Endothelial cell of umbilical vein (primary cell): Measurements from ENCODE around the gene CTNNA2. TPM values are rescaled to one million over a fixed set of nuclear protein-coding genes. Genes with fewer than 3 reads are reported as not detected.

ENCODE experiments used
- BruUV-seq: library from RNA; stranded (reverse); fragments of 400-500 nt; replicated peaks from 2 replicates; lab custom pipeline; 2021; lab: Mats Ljungman, UMichigan
- CTCF ChIA-PET: fragments of 300-600, 350-600 bp; sonication (Branson Sonifier 250); formaldehyde crosslinking; loops from one replicate; lab custom pipeline; 2021; ENCODE audit warnings: antibody characterized with exemption, inconsistent platforms; lab: Charles Lee
- POLR2A ChIA-PET: fragments of 300-600, 350-600 bp; sonication (Branson Sonifier 250); formaldehyde crosslinking; loops from one replicate; lab custom pipeline; 2021; ENCODE audit warnings: antibody characterized with exemption, inconsistent platforms; lab: Charles Lee
- DNase-seq: peaks from one replicate; pipeline ENCODE4 v3.0.0-alpha.2; 2011; ENCODE audit warnings: low read depth, low spot score
- FAIRE-seq: peaks from 2 replicates; lab custom pipeline; 2011; peaks lifted over from hg19 to GRCh38; lab: Jason Lieb, UNC
- H2AFZ ChIP-seq: 2 replicates; pipeline ENCODE4 v1.6.0; 2012; ENCODE audit warnings: low read depth, low read length, control low read depth, inconsistent platforms
- H3K27ac ChIP-seq: 2 replicates; pipeline ENCODE4 v1.5.1; 2011; ENCODE audit warnings: low read depth, mild to moderate bottlenecking, control low read depth, low read length, moderate library complexity; ENCODE audit not compliant: insufficient read depth
- H3K27me3 ChIP-seq, 2 experiments: 2 replicates each; pipeline versions ENCODE4 v1.6.0 to v1.6.1; 2011; ENCODE audit warnings: low read length in 2 of 2, mixed read lengths in 1 of 2; ENCODE audit not compliant: control insufficient read depth in 2 of 2, insufficient read depth in 2 of 2
- H3K36me3 ChIP-seq, 2 experiments: 2 replicates in 1 of 2; 3 replicates in 1 of 2; pipeline ENCODE4 v1.5.1; 2011; ENCODE audit warnings: low read length in 2 of 2, mild to moderate bottlenecking in 1 of 2, moderate library complexity in 1 of 2; ENCODE audit not compliant: control insufficient read depth in 2 of 2, insufficient read depth in 2 of 2; ENCODE audit errors: extremely low read depth in 1 of 2
- H3K4me1 ChIP-seq: 3 replicates; pipeline ENCODE4 v1.5.1; 2011; ENCODE audit warnings: mild to moderate bottlenecking, low read length; ENCODE audit not compliant: control insufficient read depth, insufficient read depth; ENCODE audit errors: extremely low read depth
- H3K4me2 ChIP-seq: 2 replicates; pipeline ENCODE4 v1.6.1; 2011; ENCODE audit warnings: low read length, control low read depth, mixed read lengths; ENCODE audit not compliant: insufficient read depth
- H3K4me3 ChIP-seq, 3 experiments: fragments of 200-600 bp in 1 of 3; sonication (generic), shearing (Covaris generic) in 1 of 3; replicated peaks in 1 of 3; 2 replicates each; pipeline ENCODE4 v1.5.1; 2011 to 2016; ENCODE audit warnings: control low read depth in 3 of 3, low read length in 3 of 3, mild to moderate bottlenecking in 2 of 3, inconsistent platforms in 1 of 3, low read depth in 1 of 3, moderate library complexity in 1 of 3; ENCODE audit not compliant: insufficient read depth in 1 of 3
- H3K79me2 ChIP-seq: 2 replicates; pipeline ENCODE4 v1.6.0; 2012; ENCODE audit warnings: low read length, inconsistent platforms; ENCODE audit not compliant: control insufficient read depth, insufficient read depth
- H3K9ac ChIP-seq: replicated peaks from 2 replicates; pipeline ENCODE3; 2011; ENCODE audit warnings: low read length, control low read depth; ENCODE audit not compliant: insufficient read depth; ENCODE audit errors: extremely low read depth
- H3K9me1 ChIP-seq: replicated peaks from 3 replicates; pipeline ENCODE4 v1.6.0; 2011; ENCODE audit warnings: mild to moderate bottlenecking, low read length; ENCODE audit not compliant: control insufficient read depth, insufficient read depth; ENCODE audit errors: extremely low read depth
- H3K9me3 ChIP-seq: replicated peaks from 2 replicates; pipeline ENCODE4 v1.5.1; 2012; ENCODE audit warnings: low read length, inconsistent platforms; ENCODE audit not compliant: control insufficient read depth, insufficient read depth
- H4K20me1 ChIP-seq: replicated peaks from 2 replicates; pipeline ENCODE3; 2011; ENCODE audit warnings: mild to moderate bottlenecking, low read length; ENCODE audit not compliant: control insufficient read depth, insufficient read depth; ENCODE audit errors: extremely low read depth
- EZH2 ChIP-seq: IDR thresholded peaks from 2 replicates; pipeline ENCODE4 v1.6.1; 2012; ENCODE audit warnings: borderline replicate concordance, low read depth, mild to moderate bottlenecking, moderate library complexity, low read length, inconsistent platforms; ENCODE audit not compliant: severe bottlenecking
- FOS ChIP-seq: IDR thresholded peaks from 2 replicates; pipeline ENCODE4 v1.6.1; 2011; ENCODE audit warnings: mild to moderate bottlenecking, low read length, moderate library complexity, borderline replicate concordance; ENCODE audit not compliant: insufficient read depth
- GATA2 ChIP-seq: IDR thresholded peaks from 2 replicates; pipeline ENCODE4 v1.7.0; 2011; ENCODE audit warnings: low read depth, mild to moderate bottlenecking, moderate library complexity, mixed read lengths, low read length; ENCODE audit not compliant: insufficient read length, insufficient read depth
- JUN ChIP-seq: IDR thresholded peaks from 2 replicates; pipeline ENCODE4 v1.6.1; 2011; ENCODE audit warnings: borderline replicate concordance, low read depth; ENCODE audit not compliant: insufficient read length, insufficient read depth
- MYC ChIP-seq: IDR thresholded peaks from one replicate; pipeline ENCODE4 v1.6.1; 2011; ENCODE audit warnings: mild to moderate bottlenecking, low read depth, low read length
- POLR2A ChIP-seq: IDR thresholded peaks from 2 replicates; pipeline ENCODE4 v1.6.1; 2012; ENCODE audit warnings: low read depth, mild to moderate bottlenecking, control low read depth, low read length
- POLR2AphosphoS5 ChIP-seq: IDR thresholded peaks from 2 replicates; pipeline ENCODE4 v1.6.1; 2012; ENCODE audit warnings: low read depth, mild to moderate bottlenecking, control low read depth, low read length, moderate library complexity; ENCODE audit not compliant: insufficient read depth
- dilution Hi-C: fragments of 300-500 bp; cut with MboI; formaldehyde crosslinking; loops from one replicate; pipeline ENCODE4 v1.15.0; 2019; ENCODE audit warnings: low sequenced_read_pairs; ENCODE audit not compliant: extremely low pct_ligation_motif_present
- intact Hi-C: fragments of 100-400 bp; cut with micrococcal nuclease; formaldehyde crosslinking; loops from one replicate; pipeline ENCODE4 v1.10.0; 2022
- polyA plus RNA-seq, 4 experiments: library from polyadenylated mRNA; depleted of rRNA in 3 of 4; stranded (reverse) in 3 of 4; unstranded in 1 of 4; fragments of >200 nt; gene quantifications; 2 replicates each; pipeline versions ENCODE4 v1.2.1 to v1.2.3, GENCODE V29; 2011 to 2012; ENCODE audit warnings: missing spikeins in 1 of 4
- total RNA-seq: library from RNA; stranded (reverse); gene quantifications from 2 replicates; pipeline ENCODE4 v1.2.3, GENCODE V29; 2021
- TF ChIP-seq, protein P1 (sequence below), 2 donors: IDR thresholded peaks; 1 replicate in 1 of 2; 2 replicates in 1 of 2; pipeline ENCODE4 v1.5.1; 2011; ENCODE audit warnings: low read length in 2 of 2, mild to moderate bottlenecking in 2 of 2, moderate library complexity in 2 of 2, control low read depth in 1 of 2, inconsistent platforms in 1 of 2, low read depth in 1 of 2; ENCODE audit not compliant: insufficient read depth in 1 of 2; ENCODE audit errors: extremely low read depth in 1 of 2
- TF ChIP-seq, protein P2 (sequence below): IDR thresholded peaks from 2 replicates; pipeline ENCODE4 v1.6.1; 2011; ENCODE audit not compliant: insufficient read depth, insufficient read length

CTNNA2 gene
- total and polyA plus RNA-seq, 2 donors (not counting 3 experiments of a cell fraction or from before 2014, with no cell fraction given) = not detected

DNA sequence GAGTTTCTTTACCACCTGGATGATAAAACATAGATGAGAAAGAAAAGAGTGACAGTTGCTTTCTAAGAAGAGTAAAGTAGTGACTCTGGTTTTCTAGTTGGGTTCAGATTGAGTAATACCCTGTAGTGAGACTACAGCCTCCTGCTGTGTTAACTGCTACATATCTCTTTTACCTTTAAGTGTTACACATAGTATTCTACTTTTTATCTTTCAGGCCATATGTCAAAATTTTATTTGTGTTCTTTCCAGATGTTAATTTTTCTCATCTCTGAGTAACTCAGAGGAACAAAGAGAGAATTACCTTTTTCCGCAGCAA lies 348.2 kb downstream of the CTNNA2 start:
- Histone ChIP-seq H3K27me3 (no peaks in the 10 kb centered on the region), H4K20me1 (no peaks in the 10 kb centered on the region), H3K4me1 (no peaks in the 10 kb centered on the region), H3K79me2 (no peaks in the 10 kb centered on the region), H3K36me3 (no peaks in the 10 kb centered on the region), H3K9me1 (no peaks in the 10 kb centered on the region), H3K4me2 (no peak overlapping the region), H3K9me3 (peaks cover 2% of the 10 kb centered on the region), H3K4me3 (no peak overlapping the region), H3K9ac (no peak overlapping the region), H3K27ac (no peak overlapping the region), H2AFZ (no peak overlapping the region)
- intact Hi-C loops (no loop called here), dilution Hi-C loops (no loop called here)
- no peak for TF ChIP-seq GATA2
- no peak for TF ChIP-seq JUN
- TF ChIP-seq, protein P1, sequence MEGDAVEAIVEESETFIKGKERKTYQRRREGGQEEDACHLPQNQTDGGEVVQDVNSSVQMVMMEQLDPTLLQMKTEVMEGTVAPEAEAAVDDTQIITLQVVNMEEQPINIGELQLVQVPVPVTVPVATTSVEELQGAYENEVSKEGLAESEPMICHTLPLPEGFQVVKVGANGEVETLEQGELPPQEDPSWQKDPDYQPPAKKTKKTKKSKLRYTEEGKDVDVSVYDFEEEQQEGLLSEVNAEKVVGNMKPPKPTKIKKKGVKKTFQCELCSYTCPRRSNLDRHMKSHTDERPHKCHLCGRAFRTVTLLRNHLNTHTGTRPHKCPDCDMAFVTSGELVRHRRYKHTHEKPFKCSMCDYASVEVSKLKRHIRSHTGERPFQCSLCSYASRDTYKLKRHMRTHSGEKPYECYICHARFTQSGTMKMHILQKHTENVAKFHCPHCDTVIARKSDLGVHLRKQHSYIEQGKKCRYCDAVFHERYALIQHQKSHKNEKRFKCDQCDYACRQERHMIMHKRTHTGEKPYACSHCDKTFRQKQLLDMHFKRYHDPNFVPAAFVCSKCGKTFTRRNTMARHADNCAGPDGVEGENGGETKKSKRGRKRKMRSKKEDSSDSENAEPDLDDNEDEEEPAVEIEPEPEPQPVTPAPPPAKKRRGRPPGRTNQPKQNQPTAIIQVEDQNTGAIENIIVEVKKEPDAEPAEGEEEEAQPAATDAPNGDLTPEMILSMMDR (IDR thresholded peaks at IDR 0.05; ENCODE audit: extremely low read depth in 1 of 2, insufficient read depth in 1 of 2, low read depth in 1 of 2, low read length in 2 of 2) = no peak
- no peak for TF ChIP-seq POLR2A
- TF ChIP-seq FOS = no peak
- no peak for TF ChIP-seq POLR2AphosphoS5
- no peak for TF ChIP-seq MYC
- TF ChIP-seq EZH2 = no peak
- TF ChIP-seq, protein P2, sequence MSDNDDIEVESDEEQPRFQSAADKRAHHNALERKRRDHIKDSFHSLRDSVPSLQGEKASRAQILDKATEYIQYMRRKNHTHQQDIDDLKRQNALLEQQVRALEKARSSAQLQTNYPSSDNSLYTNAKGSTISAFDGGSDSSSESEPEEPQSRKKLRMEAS = no peak
- POLR2A ChIA-PET = no interaction called here
- FAIRE-seq (no peak), DNase-seq (no peak)
- no TSS peak for BruUV-seq
- CTCF ChIA-PET = no interaction called here
